Stomach smooth muscle (tissue), 2 donors: ENCODE results near the gene NLRC3.

ENCODE experiments used
- H3K27ac ChIP-seq: one replicate; pipeline ENCODE4 v1.7.0; 2013; ENCODE audit warnings: mild to moderate bottlenecking, low read length, inconsistent platforms
- H3K27me3 ChIP-seq, 2 donors: one replicate each; pipeline ENCODE4 v1.7.0; 2013; ENCODE audit warnings: low read length in 2 of 2; ENCODE audit not compliant: insufficient read depth in 2 of 2, control insufficient read depth in 1 of 2
- H3K36me3 ChIP-seq, 2 donors: one replicate each; pipeline ENCODE4 v1.7.0; 2013; ENCODE audit warnings: low read length in 2 of 2; ENCODE audit not compliant: control insufficient read depth in 2 of 2, insufficient read depth in 2 of 2
- H3K4me1 ChIP-seq: one replicate; pipeline ENCODE4 v1.7.0; 2013; ENCODE audit warnings: low read length; ENCODE audit not compliant: control insufficient read depth, insufficient read depth
- H3K4me3 ChIP-seq, 2 donors: one replicate each; pipeline ENCODE4 v1.7.0; 2013; ENCODE audit warnings: low read length in 2 of 2
- H3K9ac ChIP-seq, 2 donors: one replicate each; pipeline ENCODE4 v1.7.0; 2013; ENCODE audit warnings: low read length in 2 of 2, mild to moderate bottlenecking in 1 of 2
- H3K9me3 ChIP-seq, 2 donors: one replicate each; pipeline ENCODE4 v1.7.0; 2013; ENCODE audit warnings: low read length in 2 of 2; ENCODE audit not compliant: control insufficient read depth in 2 of 2
- donor health status: healthy.
- donor health status: Pancreatic carcinoma.

The NLRC3 gene

DNA sequence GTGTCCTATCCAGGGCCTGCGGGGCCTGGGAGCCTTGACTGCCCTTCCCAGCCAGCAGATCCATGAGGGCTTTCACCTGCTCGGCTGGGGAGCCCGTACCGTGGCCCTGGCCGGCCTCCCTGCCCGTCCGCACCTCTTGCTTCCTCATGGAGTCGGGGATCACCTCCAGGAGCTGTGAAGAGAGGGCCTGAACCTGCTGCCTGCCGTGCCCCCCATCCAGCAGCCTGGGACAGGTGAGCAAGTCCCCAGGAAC, 12.4 kb downstream of the NLRC3 start:
- H3K4me1 ChIP-seq, result no peaks in the 10 kb centered on the region
- no peak overlapping the region for H3K4me3 ChIP-seq
- no peak overlapping the region for H3K9ac ChIP-seq
- H3K9me3 ChIP-seq, result no peaks in the 10 kb centered on the region
- H3K27ac ChIP-seq, result no peak overlapping the region
- no peaks in the 10 kb centered on the region for H3K36me3 ChIP-seq
- no peaks in the 10 kb centered on the region for H3K27me3 ChIP-seq

GRCh38 chr16:3564130-3564888, 12.9 kb downstream of the NLRC3 start:
- Histone ChIP-seq H3K27ac (no peak overlapping the region), H3K27me3 (no peaks in the 10 kb centered on the region), H3K4me1 (no peaks in the 10 kb centered on the region), H3K4me3 (no peak overlapping the region), H3K9me3 (no peaks in the 10 kb centered on the region), H3K9ac (no peak overlapping the region), H3K36me3 (no peaks in the 10 kb centered on the region)

DNA sequence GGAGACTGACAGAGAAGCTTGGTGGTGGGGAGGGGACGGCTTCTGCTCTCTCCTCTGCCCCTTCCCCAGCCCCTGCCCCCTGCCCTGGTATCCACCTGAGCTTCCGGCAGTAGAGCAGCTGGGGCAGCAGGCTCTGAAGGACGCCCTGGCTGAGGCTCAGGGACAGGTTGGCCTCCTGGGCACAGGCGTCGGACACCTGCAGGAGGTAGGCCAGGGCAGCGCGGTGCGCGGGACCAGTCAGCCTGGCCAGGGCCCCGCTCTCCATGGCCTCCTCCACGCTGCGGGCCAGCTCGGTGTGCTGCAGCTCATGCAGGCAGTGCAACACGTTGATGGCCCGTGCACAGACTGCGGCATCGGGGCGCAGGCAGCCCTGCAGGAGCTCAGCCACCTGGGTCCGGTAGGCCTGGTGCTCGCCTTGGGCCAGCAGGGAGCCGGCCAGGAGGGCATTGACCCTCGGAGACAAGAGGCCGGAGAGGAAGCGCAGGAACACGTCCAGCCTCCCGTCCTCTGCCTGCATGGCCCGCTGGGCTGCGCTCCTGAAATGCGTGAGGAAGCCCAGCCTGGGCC, 14.2 kb downstream of the NLRC3 start:
- Histone ChIP-seq H3K4me1 (no peaks in the 10 kb centered on the region), H3K9me3 (no peaks in the 10 kb centered on the region), H3K4me3 (no peak overlapping the region), H3K9ac (no peak overlapping the region), H3K36me3 (no peaks in the 10 kb centered on the region), H3K27ac (no peak overlapping the region), H3K27me3 (no peaks in the 10 kb centered on the region)

DNA sequence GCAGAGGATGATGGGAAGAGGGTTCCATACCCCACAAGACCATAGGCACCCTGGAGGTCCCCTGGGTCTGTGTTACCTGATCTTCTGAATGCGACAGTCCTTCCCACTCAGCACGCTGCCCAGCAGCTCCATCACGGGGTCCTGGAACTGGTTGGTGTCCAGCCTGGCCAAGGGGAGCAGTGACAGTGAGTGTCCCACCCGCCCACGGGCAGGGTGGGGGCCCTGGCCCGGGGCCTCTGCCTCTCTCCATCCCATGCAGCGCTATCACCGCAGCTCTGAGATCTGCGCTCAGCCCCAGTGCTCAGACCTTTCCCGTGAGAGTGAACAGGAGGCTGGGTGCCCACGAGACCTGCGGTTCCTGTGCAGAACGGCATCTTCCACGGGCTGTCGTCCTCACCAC, 15.6 kb downstream of the NLRC3 start:
- no peaks in the 10 kb centered on the region for H3K36me3 ChIP-seq
- no peaks in the 10 kb centered on the region for H3K9me3 ChIP-seq
- no peaks in the 10 kb centered on the region for H3K27me3 ChIP-seq
- H3K4me3 ChIP-seq, result no peak overlapping the region
- no peaks in the 10 kb centered on the region for H3K4me1 ChIP-seq
- H3K9ac ChIP-seq, result no peak overlapping the region
- H3K27ac ChIP-seq, result no peak overlapping the region

- H3K4me1 ChIP-seq, result no peaks in the 10 kb centered on the region
- H3K27me3 ChIP-seq, result peaks cover 0 to 2% of the 10 kb centered on the region in 2 donors
- H3K27ac ChIP-seq, result no peak overlapping the region
- H3K9ac ChIP-seq, result no peak overlapping the region
- no peak overlapping the region for H3K4me3 ChIP-seq
- H3K36me3 ChIP-seq, result no peaks in the 10 kb centered on the region
- H3K9me3 ChIP-seq, result no peaks in the 10 kb centered on the region
Measured at GRCh38 chr16:3554351-3554928, 22.8 kb downstream of the NLRC3 start.

DNA sequence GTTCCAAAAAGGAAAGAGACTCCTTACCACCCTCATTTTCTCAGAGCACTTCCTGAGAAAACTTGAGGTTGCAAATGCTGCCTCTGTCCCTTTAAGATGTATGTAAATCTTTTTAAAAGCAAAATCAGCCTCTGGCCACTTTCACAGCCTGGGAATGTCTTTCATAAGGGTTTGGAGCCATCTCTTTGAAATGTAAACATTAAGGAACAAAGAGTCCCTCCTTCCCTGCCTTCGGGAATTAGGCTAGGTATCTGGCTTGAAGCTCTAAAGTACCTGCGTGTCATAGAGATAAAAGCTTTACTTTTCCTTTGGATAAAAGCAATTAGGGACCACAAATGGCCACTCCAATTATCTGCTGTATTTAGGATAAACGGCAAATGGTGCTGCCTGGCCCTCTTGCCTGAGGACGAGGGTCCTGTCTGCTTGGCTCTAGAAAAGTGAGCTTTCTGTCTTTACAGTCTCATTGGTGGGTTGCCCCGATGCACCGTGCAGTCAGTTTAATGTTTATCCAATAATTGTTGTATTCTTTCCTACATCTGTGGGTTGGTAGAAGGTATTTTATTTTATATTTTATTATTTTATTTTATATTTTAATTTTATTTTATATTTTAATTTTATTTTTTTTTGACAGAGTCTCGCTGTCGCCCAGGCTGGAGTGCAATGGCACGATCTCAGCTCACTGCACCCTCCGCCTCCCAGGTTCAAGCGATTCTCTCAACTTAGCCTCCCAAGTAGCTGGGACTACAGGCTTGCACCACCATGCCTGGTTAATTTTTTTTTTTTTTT, 23.9 kb downstream of the NLRC3 start:
- Histone ChIP-seq H3K36me3 (no peaks in the 10 kb centered on the region), H3K4me3 (no peak overlapping the region), H3K9ac (no peak overlapping the region), H3K4me1 (no peaks in the 10 kb centered on the region), H3K27ac (no peak overlapping the region), H3K9me3 (no peaks in the 10 kb centered on the region), H3K27me3 (peaks cover 0 to 2% of the 10 kb centered on the region in 2 donors)

DNA sequence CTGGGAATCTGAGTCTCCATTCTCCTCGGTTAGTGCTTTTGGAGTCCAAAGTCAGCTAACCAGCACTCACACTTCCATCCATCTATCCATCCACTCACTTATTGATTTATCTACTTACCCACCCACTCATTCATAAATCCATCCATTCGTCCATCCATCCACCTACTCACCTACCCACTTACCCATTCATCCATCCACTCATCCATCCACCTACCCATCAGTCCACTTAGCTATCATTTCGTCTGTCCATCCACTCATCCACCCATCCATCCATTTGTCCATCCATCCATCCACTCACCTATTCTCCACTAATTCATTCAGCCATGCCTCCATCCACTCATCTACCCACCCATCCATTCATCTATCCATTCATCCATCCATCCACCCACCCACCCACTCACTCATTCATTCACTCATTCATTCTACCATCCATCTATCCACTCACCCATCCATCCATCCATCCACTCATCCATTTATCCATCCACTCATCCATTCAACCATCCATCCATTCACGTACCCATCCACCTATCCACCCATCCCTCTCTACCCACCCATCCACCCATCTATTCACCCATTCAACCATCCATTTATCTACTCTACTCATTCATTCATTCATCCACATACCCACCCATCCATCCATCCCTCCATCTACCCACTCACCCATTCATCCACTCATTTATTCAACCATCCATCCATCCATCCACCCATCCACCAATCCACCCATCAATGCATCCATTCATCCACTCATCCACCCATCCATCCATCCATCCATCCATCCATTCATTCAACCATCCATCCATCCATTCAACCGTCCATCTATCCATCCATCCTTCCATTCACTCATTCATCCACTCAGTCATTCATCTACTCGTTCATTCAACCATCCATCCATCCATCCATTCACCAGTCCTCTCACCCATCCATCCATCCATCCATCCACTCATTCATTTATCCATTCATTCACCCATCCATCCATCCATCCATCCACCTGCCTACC, 26.1 kb downstream of the NLRC3 start:
- Histone ChIP-seq H3K36me3 (no peaks in the 10 kb centered on the region), H3K27me3 (peaks cover 0 to 2% of the 10 kb centered on the region in 2 donors), H3K4me3 (no peak overlapping the region), H3K9ac (no peak overlapping the region), H3K4me1 (no peaks in the 10 kb centered on the region), H3K9me3 (no peaks in the 10 kb centered on the region), H3K27ac (no peak overlapping the region)

- Histone ChIP-seq H3K9ac (no peak overlapping the region), H3K4me3 (no peak overlapping the region), H3K36me3 (no peaks in the 10 kb centered on the region), H3K27me3 (peaks cover 0 to 2% of the 10 kb centered on the region in 2 donors), H3K4me1 (no peaks in the 10 kb centered on the region), H3K9me3 (no peaks in the 10 kb centered on the region), H3K27ac (no peak overlapping the region)
Measured at GRCh38 chr16:3549906-3550305, 27.3 kb downstream of the NLRC3 start.

GRCh38 chr16:3548859-3549258, 28.3 kb downstream of the NLRC3 start:
- H3K9me3 ChIP-seq, result no peaks in the 10 kb centered on the region
- no peak overlapping the region for H3K4me3 ChIP-seq
- no peaks in the 10 kb centered on the region for H3K4me1 ChIP-seq
- peaks cover 0 to 2% of the 10 kb centered on the region in 2 donors for H3K27me3 ChIP-seq
- H3K27ac ChIP-seq, result no peak overlapping the region
- no peak overlapping the region for H3K9ac ChIP-seq
- no peaks in the 10 kb centered on the region for H3K36me3 ChIP-seq

- Histone ChIP-seq H3K4me3 (no peak overlapping the region), H3K4me1 (no peaks in the 10 kb centered on the region), H3K27ac (no peak overlapping the region), H3K9me3 (no peaks in the 10 kb centered on the region), H3K36me3 (no peaks in the 10 kb centered on the region), H3K9ac (no peak overlapping the region), H3K27me3 (peaks cover 0 to 2% of the 10 kb centered on the region in 2 donors)
Measured at GRCh38 chr16:3548445-3548844, 28.8 kb downstream of the NLRC3 start.
